Smooth muscle cell (in vitro differentiated cells): ENCODE measurements around the gene AKAP6. TPM values are rescaled to one million over a fixed set of nuclear protein-coding genes. Genes with fewer than 3 reads are reported as not detected.

Source experiments
- DNase-seq: peaks from one replicate; lab custom pipeline; 2025; ENCODE audit not compliant: unreplicated experiment; lab: John Stamatoyannopoulos, UW
- H2AFZ ChIP-seq: fragments of 200-600 bp; sonication (generic); 2 replicates; pipeline ENCODE4 v1.6.0; 2016; ENCODE audit warnings: antibody characterized with exemption, low read depth, mild to moderate bottlenecking
- H3F3A ChIP-seq: fragments of 200-600 bp; sonication (generic); 2 replicates; pipeline ENCODE4 v1.6.0; 2017; ENCODE audit warnings: antibody characterized with exemption, low read depth
- H3K27ac ChIP-seq: fragments of 200-600 bp; sonication (generic); 2 replicates; pipeline ENCODE4 v1.5.1; 2016; ENCODE audit warnings: low read depth, mild to moderate bottlenecking
- H3K27me3 ChIP-seq: fragments of 200-600 bp; sonication (generic); 2 replicates; pipeline ENCODE4 v1.6.1; 2016; ENCODE audit warnings: low read depth, mild to moderate bottlenecking
- H3K36me3 ChIP-seq: fragments of 200-600 bp; sonication (generic); 2 replicates; pipeline ENCODE4 v1.5.1; 2016; ENCODE audit warnings: low read depth
- H3K4me1 ChIP-seq: fragments of 200-600 bp; sonication (generic); 2 replicates; pipeline ENCODE4 v1.5.1; 2016; ENCODE audit warnings: low read depth
- H3K4me2 ChIP-seq: fragments of 200-600 bp; sonication (generic); 2 replicates; pipeline ENCODE4 v1.6.0; 2016; ENCODE audit warnings: mild to moderate bottlenecking
- H3K4me3 ChIP-seq: fragments of 200-600 bp; sonication (generic); 2 replicates; pipeline ENCODE4 v1.5.1; 2016; ENCODE audit warnings: mild to moderate bottlenecking
- H3K79me2 ChIP-seq: fragments of 200-600 bp; sonication (generic); 2 replicates; pipeline ENCODE4 v1.6.0; 2016; ENCODE audit warnings: low read depth, mild to moderate bottlenecking
- H3K9ac ChIP-seq: fragments of 200-600 bp; sonication (generic); 2 replicates; pipeline ENCODE4 v1.6.0; 2016; ENCODE audit warnings: low read depth
- H3K9me3 ChIP-seq: fragments of 200-600 bp; sonication (generic); replicated peaks from 2 replicates; pipeline ENCODE4 v1.5.1; 2016; ENCODE audit warnings: low read depth
- H4K20me1 ChIP-seq: fragments of 200-600 bp; sonication (generic); 2 replicates; pipeline ENCODE4 v1.6.0; 2016; ENCODE audit warnings: low read depth
- WGBS: methylation state at CpG from one replicate; pipeline ENCODE4 v1.1.7; 2016; ENCODE audit warnings: low lambda C conversion rate; 5-methylcytosine and 5-hydroxymethylcytosine counted together
- polyA plus RNA-seq: library from polyadenylated mRNA; unstranded; fragments of >200 nt; fragmentation: Nextera tagmentation; extraction: Ambion mirVana; gene quantifications from 2 replicates; pipeline ENCODE4 v1.2.1, GENCODE V29; 2016
- total RNA-seq: library from RNA; depleted of rRNA; stranded (reverse); fragments of >200 nt; gene quantifications from 2 replicates; pipeline ENCODE4 v1.2.3, GENCODE V29; 2014
- TF ChIP-seq, protein P1 (sequence below): fragments of 200-600 bp; sonication (generic); IDR thresholded peaks from 2 replicates; pipeline ENCODE4 v1.5.1; 2017; ENCODE audit warnings: borderline replicate concordance, mild to moderate bottlenecking, antibody characterized with exemption; ENCODE audit not compliant: insufficient read depth, poor library complexity, severe bottlenecking

Gene AKAP6
- total and polyA plus RNA-seq, 2 experiments from 2014 or later = 1.3 to 6.4 TPM

DNA sequence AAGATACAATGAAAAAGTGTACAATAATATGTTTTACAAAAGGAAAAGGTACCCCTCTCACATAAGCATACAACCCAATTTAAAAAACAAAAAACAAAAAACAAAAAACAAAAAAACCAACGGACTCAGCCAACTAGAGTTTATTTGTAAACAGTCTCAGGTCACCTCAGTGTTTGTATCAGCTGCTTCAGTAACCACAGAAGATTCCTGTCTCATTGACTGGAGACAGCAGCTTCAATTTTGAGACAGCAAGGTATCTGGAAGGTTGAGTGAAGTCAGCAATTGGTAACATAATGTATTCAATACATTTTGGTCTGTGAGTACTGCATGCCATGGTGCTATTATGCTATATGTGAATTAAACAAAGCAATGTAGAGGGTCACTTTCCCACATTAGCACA is 201.7 kb downstream of the AKAP6 start:
- DNase-seq = no peak
- 48% methylated on average over 1 of the region's 1 CpG for whole genome bisulfite sequencing

DNA sequence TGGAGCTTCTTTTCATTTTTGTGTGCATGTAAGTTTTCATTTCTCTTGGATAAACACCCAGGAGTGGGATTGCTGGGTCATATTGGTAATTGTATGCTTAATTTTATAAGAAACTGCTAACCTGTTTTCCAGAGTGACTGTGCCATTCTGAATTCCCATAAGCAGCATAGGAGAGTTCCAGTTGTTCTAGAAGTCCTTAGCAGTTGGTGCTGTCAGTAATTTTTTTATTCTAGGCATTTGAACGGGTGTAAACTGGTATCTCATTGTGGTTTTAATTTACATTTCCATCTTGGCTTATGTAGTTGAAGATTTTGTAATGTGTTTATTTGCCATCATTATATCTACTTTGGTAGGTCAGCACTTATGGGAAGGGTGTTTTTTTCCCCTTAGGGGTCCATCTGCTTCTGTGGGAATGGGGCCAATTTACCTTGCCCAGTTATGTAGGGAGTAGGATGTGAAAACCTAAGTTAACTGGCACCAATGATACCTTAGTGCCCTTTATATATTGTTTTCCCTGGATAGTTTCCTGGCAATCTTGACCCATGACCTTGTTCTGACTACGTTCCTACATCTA is 202.9 kb downstream of the AKAP6 start:
- H3K9ac ChIP-seq = no peak overlapping the region
- H3F3A ChIP-seq = no peaks in the 10 kb centered on the region
- no peaks in the 10 kb centered on the region for H3K4me1 ChIP-seq
- no peaks in the 10 kb centered on the region for H3K36me3 ChIP-seq
- no peaks in the 10 kb centered on the region for H3K79me2 ChIP-seq
- no peak overlapping the region for H3K4me2 ChIP-seq
- no peaks in the 10 kb centered on the region for H3K27me3 ChIP-seq
- WGBS = 80% methylated on average over 2 of the region's 2 CpGs
- H3K4me3 ChIP-seq = no peak overlapping the region
- H3K27ac ChIP-seq = no peak overlapping the region
- no peaks in the 10 kb centered on the region for H3K9me3 ChIP-seq
- TF ChIP-seq, protein P1, sequence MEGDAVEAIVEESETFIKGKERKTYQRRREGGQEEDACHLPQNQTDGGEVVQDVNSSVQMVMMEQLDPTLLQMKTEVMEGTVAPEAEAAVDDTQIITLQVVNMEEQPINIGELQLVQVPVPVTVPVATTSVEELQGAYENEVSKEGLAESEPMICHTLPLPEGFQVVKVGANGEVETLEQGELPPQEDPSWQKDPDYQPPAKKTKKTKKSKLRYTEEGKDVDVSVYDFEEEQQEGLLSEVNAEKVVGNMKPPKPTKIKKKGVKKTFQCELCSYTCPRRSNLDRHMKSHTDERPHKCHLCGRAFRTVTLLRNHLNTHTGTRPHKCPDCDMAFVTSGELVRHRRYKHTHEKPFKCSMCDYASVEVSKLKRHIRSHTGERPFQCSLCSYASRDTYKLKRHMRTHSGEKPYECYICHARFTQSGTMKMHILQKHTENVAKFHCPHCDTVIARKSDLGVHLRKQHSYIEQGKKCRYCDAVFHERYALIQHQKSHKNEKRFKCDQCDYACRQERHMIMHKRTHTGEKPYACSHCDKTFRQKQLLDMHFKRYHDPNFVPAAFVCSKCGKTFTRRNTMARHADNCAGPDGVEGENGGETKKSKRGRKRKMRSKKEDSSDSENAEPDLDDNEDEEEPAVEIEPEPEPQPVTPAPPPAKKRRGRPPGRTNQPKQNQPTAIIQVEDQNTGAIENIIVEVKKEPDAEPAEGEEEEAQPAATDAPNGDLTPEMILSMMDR = no peak
- no peak for DNase-seq
- no peaks in the 10 kb centered on the region for H4K20me1 ChIP-seq
- no peak overlapping the region for H2AFZ ChIP-seq

More for the DNA sequence above, 201.7 kb downstream of the AKAP6 start:
- Histone ChIP-seq H2AFZ (no peak overlapping the region), H3K9ac (no peak overlapping the region), H3K9me3 (no peaks in the 10 kb centered on the region), H3K79me2 (no peaks in the 10 kb centered on the region), H3K36me3 (no peaks in the 10 kb centered on the region), H3F3A (no peaks in the 10 kb centered on the region), H3K27ac (no peak overlapping the region), H3K27me3 (no peaks in the 10 kb centered on the region), H3K4me3 (no peak overlapping the region), H4K20me1 (no peaks in the 10 kb centered on the region), H3K4me1 (no peaks in the 10 kb centered on the region), H3K4me2 (no peak overlapping the region)
- TF ChIP-seq, protein P1 = no peak

DNA sequence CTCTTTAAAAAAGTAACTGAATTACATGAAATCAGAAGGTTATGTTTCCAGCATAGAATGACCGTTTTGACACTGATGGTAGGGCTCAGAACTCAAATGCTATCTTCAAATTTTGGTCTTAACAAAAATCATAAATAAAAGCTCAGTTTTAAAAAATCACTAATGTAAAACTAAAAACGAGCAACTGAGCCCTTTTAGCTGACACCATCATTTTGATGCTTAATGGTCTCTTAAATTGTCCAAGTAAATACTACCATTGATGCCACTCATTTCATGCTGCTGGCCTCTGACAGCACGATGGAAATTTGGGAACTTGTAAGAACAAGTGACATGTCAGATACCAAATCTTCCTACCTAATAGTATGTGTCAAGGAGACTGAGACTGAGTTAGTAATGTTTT is 205.0 kb downstream of the AKAP6 start:
- Histone ChIP-seq H3K27me3 (no peaks in the 10 kb centered on the region), H3K9ac (no peak overlapping the region), H3K9me3 (no peaks in the 10 kb centered on the region), H4K20me1 (no peaks in the 10 kb centered on the region), H3F3A (no peaks in the 10 kb centered on the region), H3K4me3 (no peak overlapping the region), H3K79me2 (no peaks in the 10 kb centered on the region), H3K36me3 (no peaks in the 10 kb centered on the region), H2AFZ (no peak overlapping the region), H3K4me2 (no peak overlapping the region), H3K4me1 (no peaks in the 10 kb centered on the region), H3K27ac (no peak overlapping the region)
- no peak for DNase-seq
- 86% methylated on average over 3 of the region's 3 CpGs for WGBS
- TF ChIP-seq, protein P1 = no peak

DNA sequence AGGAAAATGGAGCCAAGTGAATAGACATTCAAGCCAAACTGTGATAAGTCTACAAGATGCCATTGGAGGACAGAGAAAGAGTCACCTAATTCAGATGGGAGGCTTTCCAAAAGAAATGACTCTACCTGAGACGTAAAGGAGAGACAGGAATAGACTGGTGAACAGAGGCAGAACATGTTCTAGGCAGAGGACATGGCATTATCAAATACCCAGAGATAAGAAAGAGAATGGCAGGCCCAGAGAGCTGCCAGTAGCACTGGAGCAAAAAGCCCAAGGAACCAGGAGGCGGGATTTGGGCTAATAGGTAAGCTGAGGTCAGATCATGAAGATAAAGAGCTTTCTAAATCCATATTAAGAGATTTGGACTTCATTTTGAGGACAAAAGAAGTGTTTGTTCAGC is 207.1 kb downstream of the AKAP6 start:
- DNase-seq = no peak
- Histone ChIP-seq H4K20me1 (no peaks in the 10 kb centered on the region), H3K4me1 (no peaks in the 10 kb centered on the region), H3K79me2 (no peaks in the 10 kb centered on the region), H3K36me3 (no peaks in the 10 kb centered on the region), H3K4me2 (no peak overlapping the region), H3K27me3 (no peaks in the 10 kb centered on the region), H3F3A (no peaks in the 10 kb centered on the region), H3K27ac (no peak overlapping the region), H3K4me3 (no peak overlapping the region), H3K9me3 (no peaks in the 10 kb centered on the region), H2AFZ (no peak overlapping the region), H3K9ac (no peak overlapping the region)
- WGBS = 99% methylated on average over 2 of the region's 2 CpGs
- TF ChIP-seq, protein P1 = no peak
